ENCODE results near the gene ZC3H7B.
"Not testable (repeated sequence)": the region's sequence is repeated elsewhere in the genome, so short reads cannot be mapped to it uniquely, and the experiment has no call there.

The ZC3H7B gene

DNA sequence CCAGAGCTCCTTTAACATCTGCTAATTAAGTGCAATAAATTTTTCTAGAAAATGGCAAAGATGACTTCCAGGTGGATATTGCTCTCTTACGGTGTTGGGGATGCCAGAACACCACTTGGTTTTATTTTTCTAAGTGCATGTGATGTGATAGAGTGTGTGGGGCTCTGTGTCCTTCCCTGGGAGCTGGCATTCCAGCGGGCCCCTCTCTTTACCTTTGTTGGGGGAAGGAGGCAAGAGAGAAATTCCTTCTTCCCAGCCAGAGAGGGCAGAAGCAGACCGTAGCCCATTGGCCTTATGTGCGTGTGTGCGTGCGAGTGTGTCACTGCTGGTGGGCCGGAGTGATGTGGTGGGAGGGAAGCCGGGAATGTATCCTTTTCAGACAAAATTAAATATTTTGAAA lies 97.6 kb downstream of the ZC3H7B start:
- no peak overlapping the region for H3K4me3 ChIP-seq (ENCODE audit: low read depth, low read length)
- no peak overlapping the region for H3K9ac ChIP-seq (ENCODE audit: low read depth, low read length)
- no peaks in the 10 kb centered on the region for H3K9me3 ChIP-seq (ENCODE audit: control insufficient read depth, insufficient read depth, low read length)

DNA sequence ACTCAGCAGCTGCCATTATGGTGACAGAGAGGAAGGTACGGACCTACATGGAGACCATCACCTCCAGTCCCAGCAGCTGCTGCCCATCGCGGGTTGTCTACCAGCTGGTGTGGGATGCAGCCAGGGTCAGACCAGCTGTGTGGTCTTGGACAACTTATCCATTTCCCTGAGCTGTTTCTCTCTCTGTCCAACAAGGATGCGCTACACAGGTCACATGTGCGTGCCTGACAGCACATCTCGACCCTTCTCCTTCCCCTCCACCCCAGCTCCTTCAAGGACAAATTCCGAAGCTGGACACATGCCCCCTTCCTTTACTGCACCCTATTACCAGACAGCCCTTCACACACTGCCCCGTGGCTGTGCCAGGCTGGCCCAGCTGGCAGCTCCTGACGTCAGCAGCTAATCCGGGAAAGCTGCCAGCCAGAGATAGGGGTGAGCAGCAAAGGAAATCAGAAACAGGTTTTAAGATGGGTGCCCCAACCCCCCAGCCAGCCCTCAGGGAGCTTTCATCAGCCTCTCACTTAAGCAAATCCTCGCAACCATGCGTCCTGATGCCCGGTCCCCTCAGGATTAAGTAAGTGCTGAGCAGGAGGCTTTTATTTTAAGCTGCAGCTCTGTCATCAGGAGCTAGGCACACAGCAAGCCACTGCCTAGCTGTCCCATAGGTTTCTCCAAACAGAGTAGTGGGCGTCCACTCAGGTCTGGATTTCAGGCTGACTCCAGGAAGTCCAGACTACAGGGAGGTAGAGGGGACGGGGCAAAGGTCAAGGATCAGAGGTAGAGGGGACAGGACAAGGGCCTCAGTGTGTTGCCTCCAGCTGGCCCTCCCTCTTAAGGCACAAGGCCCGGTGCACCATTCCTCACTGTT lies 100.7 kb downstream of the ZC3H7B start:
- Histone ChIP-seq H3K4me3 (ENCODE audit: low read depth, low read length) (no peak overlapping the region), H3K4me1 (ENCODE audit: control insufficient read depth, insufficient read depth, low read length) (no peaks in the 10 kb centered on the region), H3K9me3 (ENCODE audit: control insufficient read depth, insufficient read depth, low read length) (no peaks in the 10 kb centered on the region), H3K36me3 (ENCODE audit: control insufficient read depth, insufficient read depth, low read length) (peaks cover 4% of the 10 kb centered on the region), H3K9ac (ENCODE audit: low read depth, low read length) (no peak overlapping the region), H3K27me3 (ENCODE audit: control insufficient read depth, insufficient read depth, low read length) (no peaks in the 10 kb centered on the region)

More for the DNA sequence above, 97.6 kb downstream of the ZC3H7B start:
- peaks cover 27% of the 10 kb centered on the region for H3K36me3 ChIP-seq (ENCODE audit: control insufficient read depth, insufficient read depth, low read length)
- no peaks in the 10 kb centered on the region for H3K4me1 ChIP-seq (ENCODE audit: control insufficient read depth, insufficient read depth, low read length)
- no peaks in the 10 kb centered on the region for H3K27me3 ChIP-seq (ENCODE audit: control insufficient read depth, insufficient read depth, low read length)

- not testable (repeated sequence) for H3K9ac ChIP-seq (ENCODE audit: low read depth, low read length); H3K36me3 ChIP-seq (ENCODE audit: control insufficient read depth, insufficient read depth, low read length); H3K9me3 ChIP-seq (ENCODE audit: control insufficient read depth, insufficient read depth, low read length); H3K4me1 ChIP-seq (ENCODE audit: control insufficient read depth, insufficient read depth, low read length); H3K27me3 ChIP-seq (ENCODE audit: control insufficient read depth, insufficient read depth, low read length); H3K4me3 ChIP-seq (ENCODE audit: low read depth, low read length)
Measured at GRCh38 chr22:41402851-41403250, 101.5 kb downstream of the ZC3H7B start.

DNA sequence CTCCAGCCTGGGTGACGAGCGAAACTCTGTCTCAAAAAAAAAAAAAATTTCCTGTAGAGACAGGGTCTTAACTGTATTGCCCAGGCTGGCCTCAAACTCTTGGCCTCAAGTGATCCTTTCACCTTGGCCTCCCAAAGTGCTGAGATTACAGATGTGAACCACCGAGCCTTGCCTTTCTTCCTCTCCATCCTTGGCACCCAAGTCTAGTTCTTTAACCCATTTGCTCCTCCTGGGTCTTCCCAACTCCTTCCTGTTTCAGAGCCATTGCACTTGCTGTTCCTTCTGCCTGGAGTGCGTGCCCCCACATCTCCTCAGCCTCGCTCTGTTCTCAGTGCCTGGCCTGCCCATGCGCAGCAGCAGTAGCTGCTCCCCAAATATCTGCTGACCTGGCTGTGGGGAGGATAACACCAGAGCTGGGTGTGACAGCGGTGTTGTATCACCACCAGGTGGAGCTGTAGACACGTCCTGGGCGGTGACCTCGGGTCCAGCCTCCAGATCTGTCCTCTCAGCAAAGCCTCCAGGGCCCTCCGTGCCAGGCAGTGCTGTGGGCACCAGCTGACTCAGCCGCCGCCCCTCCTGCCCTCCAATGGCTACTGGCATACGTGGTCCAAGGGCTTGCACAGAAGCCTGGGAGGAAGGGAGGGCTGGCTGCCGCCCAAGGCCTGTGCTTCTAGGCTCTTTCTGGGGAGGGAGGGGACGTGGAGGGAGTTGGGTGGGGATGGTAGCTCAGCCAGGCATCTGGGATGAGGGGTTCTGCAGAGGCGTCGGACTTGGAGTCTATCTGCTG lies 102.4 kb downstream of the ZC3H7B start:
- Histone ChIP-seq H3K9ac (ENCODE audit: low read depth, low read length) (no peak overlapping the region), H3K9me3 (ENCODE audit: control insufficient read depth, insufficient read depth, low read length) (no peaks in the 10 kb centered on the region), H3K36me3 (ENCODE audit: control insufficient read depth, insufficient read depth, low read length) (no peaks in the 10 kb centered on the region), H3K27me3 (ENCODE audit: control insufficient read depth, insufficient read depth, low read length) (no peaks in the 10 kb centered on the region), H3K4me1 (ENCODE audit: control insufficient read depth, insufficient read depth, low read length) (no peaks in the 10 kb centered on the region), H3K4me3 (ENCODE audit: low read depth, low read length) (no peak overlapping the region)

GRCh38 chr22:41405588-41405987 lies 104.3 kb downstream of the ZC3H7B start:
- H3K27me3 ChIP-seq (ENCODE audit: control insufficient read depth, insufficient read depth, low read length) = no peaks in the 10 kb centered on the region
- no peaks in the 10 kb centered on the region for H3K9me3 ChIP-seq (ENCODE audit: control insufficient read depth, insufficient read depth, low read length)
- no peak overlapping the region for H3K4me3 ChIP-seq (ENCODE audit: low read depth, low read length)
- no peaks in the 10 kb centered on the region for H3K4me1 ChIP-seq (ENCODE audit: control insufficient read depth, insufficient read depth, low read length)
- H3K36me3 ChIP-seq (ENCODE audit: control insufficient read depth, insufficient read depth, low read length) = no peaks in the 10 kb centered on the region
- no peak overlapping the region for H3K9ac ChIP-seq (ENCODE audit: low read depth, low read length)

- Histone ChIP-seq H3K27me3 (ENCODE audit: control insufficient read depth, insufficient read depth, low read length) (no peaks in the 10 kb centered on the region), H3K9ac (ENCODE audit: low read depth, low read length) (no peak overlapping the region), H3K4me1 (ENCODE audit: control insufficient read depth, insufficient read depth, low read length) (peaks cover 3% of the 10 kb centered on the region), H3K9me3 (ENCODE audit: control insufficient read depth, insufficient read depth, low read length) (no peaks in the 10 kb centered on the region), H3K36me3 (ENCODE audit: control insufficient read depth, insufficient read depth, low read length) (no peaks in the 10 kb centered on the region), H3K4me3 (ENCODE audit: low read depth, low read length) (no peak overlapping the region)
Measured at GRCh38 chr22:41406410-41406809, 105.1 kb downstream of the ZC3H7B start.

- Histone ChIP-seq H3K27me3 (ENCODE audit: control insufficient read depth, insufficient read depth, low read length) (no peaks in the 10 kb centered on the region), H3K36me3 (ENCODE audit: control insufficient read depth, insufficient read depth, low read length) (no peaks in the 10 kb centered on the region), H3K9ac (ENCODE audit: low read depth, low read length) (no peak overlapping the region), H3K9me3 (ENCODE audit: control insufficient read depth, insufficient read depth, low read length) (no peaks in the 10 kb centered on the region), H3K4me1 (ENCODE audit: control insufficient read depth, insufficient read depth, low read length) (peaks cover 6% of the 10 kb centered on the region), H3K4me3 (ENCODE audit: low read depth, low read length) (no peak overlapping the region)
Measured at GRCh38 chr22:41407433-41407832, 106.1 kb downstream of the ZC3H7B start.

GRCh38 chr22:41408665-41409064 lies 107.3 kb downstream of the ZC3H7B start:
- no peak overlapping the region for H3K4me3 ChIP-seq (ENCODE audit: low read depth, low read length)
- H3K9me3 ChIP-seq (ENCODE audit: control insufficient read depth, insufficient read depth, low read length) = no peaks in the 10 kb centered on the region
- peaks cover 6% of the 10 kb centered on the region for H3K4me1 ChIP-seq (ENCODE audit: control insufficient read depth, insufficient read depth, low read length)
- H3K9ac ChIP-seq (ENCODE audit: low read depth, low read length) = no peak overlapping the region
- H3K27me3 ChIP-seq (ENCODE audit: control insufficient read depth, insufficient read depth, low read length) = no peaks in the 10 kb centered on the region
- no peaks in the 10 kb centered on the region for H3K36me3 ChIP-seq (ENCODE audit: control insufficient read depth, insufficient read depth, low read length)
